ENCODE results near the gene LMF1.
"Not testable (repeated sequence)": the region's sequence is repeated elsewhere in the genome, so short reads cannot be mapped to it uniquely, and the experiment has no call there.

DNA sequence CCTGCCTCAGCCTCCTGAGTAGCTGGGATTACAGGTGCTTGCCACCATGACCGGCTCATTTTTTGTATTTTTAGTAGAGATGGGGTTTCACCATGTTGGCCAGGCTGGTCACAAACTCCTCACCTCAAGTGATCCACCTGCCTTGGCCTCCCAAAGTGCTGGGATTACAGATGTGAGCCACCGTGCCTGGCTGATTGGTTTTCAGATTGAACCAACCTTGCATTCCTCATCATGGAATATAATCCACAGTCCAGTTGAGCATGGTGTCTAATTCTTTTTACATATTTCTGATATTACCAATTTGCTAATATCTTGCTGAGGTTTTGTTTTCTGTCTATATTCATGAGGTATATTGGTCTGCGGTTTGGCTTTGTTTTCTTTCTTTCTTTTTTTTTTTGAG, 134.0 kb downstream of the LMF1 start:
- not testable (repeated sequence) for TF ChIP-seq POLR2A (IDR thresholded peaks at IDR 0.05)
- TF ChIP-seq, protein P1, sequence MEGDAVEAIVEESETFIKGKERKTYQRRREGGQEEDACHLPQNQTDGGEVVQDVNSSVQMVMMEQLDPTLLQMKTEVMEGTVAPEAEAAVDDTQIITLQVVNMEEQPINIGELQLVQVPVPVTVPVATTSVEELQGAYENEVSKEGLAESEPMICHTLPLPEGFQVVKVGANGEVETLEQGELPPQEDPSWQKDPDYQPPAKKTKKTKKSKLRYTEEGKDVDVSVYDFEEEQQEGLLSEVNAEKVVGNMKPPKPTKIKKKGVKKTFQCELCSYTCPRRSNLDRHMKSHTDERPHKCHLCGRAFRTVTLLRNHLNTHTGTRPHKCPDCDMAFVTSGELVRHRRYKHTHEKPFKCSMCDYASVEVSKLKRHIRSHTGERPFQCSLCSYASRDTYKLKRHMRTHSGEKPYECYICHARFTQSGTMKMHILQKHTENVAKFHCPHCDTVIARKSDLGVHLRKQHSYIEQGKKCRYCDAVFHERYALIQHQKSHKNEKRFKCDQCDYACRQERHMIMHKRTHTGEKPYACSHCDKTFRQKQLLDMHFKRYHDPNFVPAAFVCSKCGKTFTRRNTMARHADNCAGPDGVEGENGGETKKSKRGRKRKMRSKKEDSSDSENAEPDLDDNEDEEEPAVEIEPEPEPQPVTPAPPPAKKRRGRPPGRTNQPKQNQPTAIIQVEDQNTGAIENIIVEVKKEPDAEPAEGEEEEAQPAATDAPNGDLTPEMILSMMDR (IDR thresholded peaks at IDR 0.05 in 4 of 5, conservative IDR thresholded peaks at IDR 0.05 in 1 of 5): not testable (repeated sequence)
